Tibial nerve (tissue), 4 donors: ENCODE measurements around the gene CDH5.

Experiments
- CTCF ChIP-seq, 5 experiments: fragments of 200-600 bp in 3 of 5; fragments of 450-650 bp in 2 of 5; sonication (generic) in 3 of 5; IDR thresholded peaks; one replicate each; pipeline ENCODE4 v1.5.1; 2016 to 2019; ENCODE audit warnings: antibody characterized with exemption in 5 of 5, mild to moderate bottlenecking in 3 of 5, moderate library complexity in 2 of 5
- EP300 ChIP-seq, 2 donors: sonication (generic); formaldehyde crosslinking; IDR thresholded peaks; one replicate each; pipeline ENCODE4 v1.6.1; 2017; ENCODE audit warnings: antibody characterized with exemption in 2 of 2, mild to moderate bottlenecking in 1 of 2
- POLR2A ChIP-seq, 2 donors: fragments of 450-650 bp; IDR thresholded peaks; one replicate each; pipeline ENCODE4 v1.6.1; 2017; ENCODE audit warnings: antibody characterized with exemption in 2 of 2, mild to moderate bottlenecking in 2 of 2, moderate library complexity in 2 of 2

- TF ChIP-seq CTCF (IDR thresholded peaks at IDR 0.05), result no peak
- TF ChIP-seq POLR2A (IDR thresholded peaks at IDR 0.05), result no peak
- no peak for TF ChIP-seq EP300 (IDR thresholded peaks at IDR 0.05)
These were observed 37.1 kb downstream of the CDH5 start for GRCh38 chr16:66403531-66404145.
